ENCODE results near the gene NEMP2.

Gene NEMP2

DNA sequence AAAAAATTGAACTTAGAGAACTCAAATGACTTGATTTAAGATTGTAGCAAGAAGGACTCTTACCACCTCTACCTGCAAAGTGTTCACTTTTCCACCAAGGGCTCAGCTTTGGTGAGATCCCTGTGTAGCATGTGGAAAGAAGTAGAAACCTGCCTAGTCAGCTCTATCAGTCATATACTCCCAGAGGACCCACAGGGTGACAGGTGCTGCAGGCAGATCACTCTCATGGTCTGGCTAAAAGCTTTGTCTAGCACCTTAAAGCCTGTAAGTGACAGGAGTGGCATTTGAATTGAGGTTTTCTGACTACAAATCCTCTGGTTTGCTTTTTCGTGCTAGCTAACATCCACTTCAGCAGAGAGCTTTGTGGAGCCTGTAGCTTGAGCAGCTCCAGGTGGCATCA lies 18.7 kb upstream of the NEMP2 start:
- no peak for DNase-seq

- DNase-seq: peak; percentile 48
These were observed 17.4 kb upstream of the NEMP2 start for GRCh38 chr2:190551928-190552327.

GRCh38 chr2:190550137-190550536 lies 15.6 kb upstream of the NEMP2 start:
- DNase-seq: no peak

GRCh38 chr2:190547886-190548285 lies 13.4 kb upstream of the NEMP2 start:
- DNase-seq: no peak

DNA sequence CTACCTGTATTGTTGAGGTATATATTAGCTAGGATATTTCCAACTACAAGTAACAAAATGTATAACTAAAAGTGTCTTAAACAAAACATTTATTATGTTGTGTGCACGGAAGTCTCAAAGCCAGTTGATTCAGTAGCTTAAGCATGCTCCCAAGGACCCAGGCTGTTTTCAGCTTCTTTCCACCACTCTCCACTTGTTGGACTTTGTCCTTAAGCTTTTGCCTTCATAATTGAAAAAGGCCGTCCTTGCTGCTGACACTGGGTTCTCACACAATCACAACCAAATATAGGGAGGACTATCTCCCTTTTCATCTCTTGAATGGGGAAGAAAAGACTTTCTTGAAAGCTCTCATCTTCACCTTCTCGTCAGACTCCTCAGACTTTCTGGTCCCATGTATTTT lies 12.2 kb upstream of the NEMP2 start:
- DNase-seq: no peak

DNA sequence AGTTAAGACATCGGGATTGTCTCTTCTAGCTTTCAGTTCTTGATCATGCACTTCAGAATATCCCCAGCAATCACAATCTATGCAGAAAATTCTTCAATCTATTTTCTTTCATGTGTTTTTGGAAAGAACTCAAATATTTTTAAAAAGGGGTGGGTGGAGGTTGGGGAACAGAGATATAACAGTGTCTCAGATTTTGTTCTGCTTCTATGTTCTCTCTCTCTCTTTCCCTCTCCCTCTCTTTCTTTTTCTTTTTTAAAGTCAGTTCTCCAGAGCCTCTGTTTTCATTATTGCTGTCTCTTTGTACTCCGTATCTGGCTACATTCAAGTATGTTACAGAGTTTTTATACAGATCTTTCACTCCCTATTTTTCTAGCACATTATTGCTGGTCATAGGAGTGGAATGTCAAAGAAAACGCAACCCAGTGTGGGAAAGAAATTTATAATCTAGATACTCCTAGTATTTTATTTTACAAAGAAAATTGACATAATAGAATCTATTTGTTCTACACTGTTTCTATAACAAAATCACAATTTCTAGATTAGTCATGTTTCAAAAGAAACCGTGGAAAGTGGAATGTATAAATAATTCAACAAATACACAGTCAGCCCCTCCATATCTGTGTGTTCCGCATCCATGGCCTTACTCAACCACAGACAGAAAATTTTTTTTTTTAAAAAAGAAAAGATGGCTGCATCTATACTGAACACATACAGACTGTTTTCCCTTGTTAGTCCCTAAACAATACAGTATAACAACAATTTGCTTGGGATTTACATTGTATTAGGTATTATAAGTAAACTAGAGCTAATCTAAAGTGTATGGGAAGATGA lies 11.2 kb upstream of the NEMP2 start:
- DNase-seq: no peak

GRCh38 chr2:190545093-190545492 lies 10.6 kb upstream of the NEMP2 start:
- no peak for DNase-seq

DNA sequence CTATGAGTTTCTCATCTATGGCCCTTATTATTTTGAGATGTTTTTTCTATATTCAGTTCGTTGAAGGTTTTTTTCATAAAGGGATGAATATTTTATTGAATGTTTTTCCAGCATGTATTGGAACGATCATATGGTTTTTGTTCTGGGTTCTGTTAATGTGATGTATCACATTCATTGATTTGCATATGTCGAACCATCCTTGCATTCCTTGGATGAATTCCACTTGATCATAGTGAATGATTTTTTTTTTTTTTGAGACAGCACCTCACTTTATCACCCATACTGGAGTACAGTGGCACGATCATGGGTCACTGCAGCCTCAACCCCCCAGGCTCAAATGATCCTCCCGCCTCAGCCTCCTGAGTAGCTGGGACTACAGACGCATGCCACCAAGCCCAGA lies 5.5 kb upstream of the NEMP2 start:
- DNase-seq: no peak

GRCh38 chr2:190538201-190538600 lies 3.7 kb upstream of the NEMP2 start:
- no peak for DNase-seq

DNA sequence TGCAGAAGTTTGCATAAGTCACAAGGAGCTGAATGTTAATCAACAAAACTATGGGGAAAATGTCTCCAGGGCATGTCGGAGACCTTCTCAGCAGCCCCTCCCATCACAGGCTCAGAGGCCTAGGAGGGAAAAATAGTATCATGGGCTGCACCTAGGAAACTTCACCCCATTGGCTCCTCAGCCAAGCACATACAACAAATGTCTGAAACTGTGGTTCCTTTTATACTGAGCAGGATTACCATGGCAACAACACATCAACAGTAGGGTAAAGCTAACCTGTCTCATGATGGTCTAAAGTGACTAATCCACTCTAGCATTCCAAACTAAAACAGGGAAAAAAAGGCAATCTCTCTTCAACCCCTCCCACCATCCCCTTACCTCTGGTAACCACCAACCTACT lies 3.2 kb upstream of the NEMP2 start:
- DNase-seq: peak; percentile 41

DNA sequence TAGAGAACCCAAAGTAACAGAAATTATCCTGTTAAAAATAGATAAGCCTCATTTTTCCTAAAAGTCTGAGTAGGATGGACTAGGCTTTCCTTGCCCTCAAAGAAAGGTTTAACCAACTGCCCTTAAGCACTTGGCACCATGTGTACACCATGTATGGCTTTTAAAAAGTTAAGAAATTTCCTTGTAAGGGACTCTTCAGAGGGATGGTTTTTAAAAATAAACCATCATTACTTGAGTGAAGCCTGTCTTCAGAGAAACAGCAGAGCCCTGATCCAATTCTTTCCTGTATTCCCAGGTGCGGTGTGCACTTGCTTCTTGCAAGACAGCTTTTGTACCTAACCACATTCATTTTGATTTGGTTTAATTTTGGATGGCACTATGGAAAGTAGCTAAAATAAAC lies 1.1 kb upstream of the NEMP2 start:
- DNase-seq: no peak

- DNase-seq: no peak
These were observed 558 bp upstream of the NEMP2 start for GRCh38 chr2:190535121-190535439.

DNA sequence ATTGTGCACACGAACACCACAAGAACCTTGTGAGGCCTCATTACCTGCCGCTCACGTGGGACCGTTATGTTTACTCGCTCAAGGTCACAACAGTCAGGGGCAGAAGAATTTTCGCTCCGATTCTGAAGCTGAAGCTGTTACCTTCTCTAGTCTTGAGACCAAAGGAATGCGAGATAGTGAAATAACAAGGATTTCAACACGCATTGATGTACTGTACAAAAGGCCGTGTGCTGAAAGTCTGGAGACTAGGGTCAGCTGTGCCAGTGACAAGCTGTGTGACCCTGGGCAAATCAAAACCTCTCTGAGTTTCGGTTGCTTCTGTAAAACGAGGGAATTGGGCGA lies 583 bp downstream of the NEMP2 start:
- peak; percentile 75 for DNase-seq

GRCh38 chr2:190533175-190533967 lies 1.2 kb downstream of the NEMP2 start:
- DNase-seq: no peak

- DNase-seq: no peak
These were observed 1.9 kb downstream of the NEMP2 start for GRCh38 chr2:190532581-190532980.

DNA sequence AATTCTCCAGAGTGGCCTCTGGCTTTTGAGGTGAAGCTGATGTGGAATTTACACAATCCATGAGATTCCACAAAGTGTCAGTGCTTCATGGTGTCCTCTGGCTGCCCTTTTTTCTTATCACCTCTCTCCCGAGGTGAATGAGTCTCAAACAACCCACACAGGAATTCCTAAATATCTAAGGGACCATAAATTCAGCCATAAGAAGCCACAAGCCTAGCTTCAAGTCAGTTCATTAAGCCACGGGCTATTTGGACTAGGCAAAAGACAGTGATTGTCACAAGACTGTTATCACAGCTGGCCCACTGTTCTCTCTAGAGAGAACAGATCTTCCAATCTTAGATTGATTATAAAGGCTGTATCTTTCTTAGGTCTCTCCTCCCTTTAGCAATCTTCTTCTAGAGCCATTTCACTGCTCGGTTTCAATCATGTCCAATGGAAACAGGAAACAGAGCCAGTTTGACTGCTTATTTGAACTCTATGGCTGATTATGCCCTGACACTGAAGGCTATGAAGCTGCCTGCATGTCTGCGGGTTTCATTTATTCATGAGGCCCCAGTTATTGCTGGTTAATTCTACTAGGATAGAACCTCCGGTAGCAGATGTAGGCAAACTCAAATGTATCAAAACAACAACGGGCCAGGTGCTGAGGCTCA lies 4.1 kb downstream of the NEMP2 start:
- DNase-seq: no peak

- DNase-seq: no peak
These were observed 4.9 kb downstream of the NEMP2 start for GRCh38 chr2:190529486-190530247.

DNA sequence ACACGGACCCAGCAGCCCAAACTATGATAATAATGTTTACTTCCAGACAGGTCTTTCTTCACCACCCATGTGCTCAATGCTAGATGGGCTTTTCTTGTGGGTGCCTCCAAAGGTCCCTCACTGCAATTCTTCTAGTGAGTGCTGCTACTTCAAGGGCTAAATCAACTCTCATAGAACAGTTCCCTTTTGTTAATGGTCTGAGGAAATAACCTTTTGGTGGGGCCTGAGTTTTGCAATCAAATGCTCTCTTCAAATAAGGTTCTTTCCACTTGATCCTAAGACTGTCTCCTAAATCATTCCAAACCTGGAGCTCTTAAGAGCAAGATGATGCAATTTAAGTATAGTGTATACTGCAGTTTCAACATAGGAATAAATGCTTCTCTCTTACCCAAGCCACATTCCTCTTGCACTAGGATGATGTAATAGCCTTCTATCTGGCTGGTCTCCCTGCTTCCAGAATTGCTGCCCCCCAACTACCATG lies 6.0 kb downstream of the NEMP2 start:
- no peak for DNase-seq

GRCh38 chr2:190527918-190528317 lies 6.6 kb downstream of the NEMP2 start:
- no peak for DNase-seq

DNA sequence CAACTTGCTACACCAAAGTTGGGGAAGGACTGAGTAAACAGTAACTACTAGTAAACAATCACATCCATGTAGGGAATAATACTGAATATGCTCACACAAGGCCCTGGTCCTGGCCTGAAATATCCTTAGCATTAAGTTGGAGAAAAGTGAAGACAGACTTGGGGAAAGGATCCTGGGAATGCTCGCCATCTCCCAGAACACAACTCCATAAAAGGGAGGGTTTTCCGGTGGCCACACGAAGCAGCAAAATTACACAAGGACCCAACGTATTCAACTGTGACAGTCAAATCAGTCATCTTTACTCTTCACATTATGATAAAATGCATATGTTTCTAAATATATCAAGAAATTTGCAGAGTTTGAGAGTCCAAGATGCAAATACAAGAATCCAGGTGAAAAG lies 7.3 kb downstream of the NEMP2 start:
- DNase-seq: no peak

DNA sequence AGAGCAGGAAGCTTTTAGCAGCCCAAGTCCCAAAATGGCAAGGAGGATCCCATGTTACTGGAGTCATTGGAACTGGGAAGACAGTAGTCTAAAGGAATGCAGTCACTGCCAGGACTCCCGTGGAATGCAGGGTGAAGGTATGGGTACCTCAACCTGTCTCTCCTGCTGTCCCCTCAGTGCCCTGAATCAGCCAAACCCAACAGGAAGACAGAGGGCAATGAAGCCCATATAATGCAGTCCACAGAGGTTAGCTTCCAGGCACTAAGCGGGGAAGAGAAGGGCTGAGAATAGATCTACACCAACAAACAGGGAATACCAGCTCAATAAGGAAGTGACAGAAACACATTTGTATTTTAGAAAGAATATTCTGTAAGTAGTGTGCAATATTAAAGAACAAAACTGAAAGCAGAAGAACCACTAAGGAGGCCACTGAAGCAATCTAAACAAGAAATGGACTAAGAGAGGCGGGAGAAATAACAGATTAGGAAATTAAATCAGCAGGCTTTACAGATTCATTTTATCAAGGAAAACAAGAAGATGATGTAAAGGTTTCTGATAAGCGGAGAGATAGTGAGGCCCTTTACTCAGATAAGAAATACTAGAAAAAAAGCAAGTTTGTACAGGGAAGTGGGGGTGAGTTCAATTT lies 8.3 kb downstream of the NEMP2 start:
- DNase-seq: no peak

DNA sequence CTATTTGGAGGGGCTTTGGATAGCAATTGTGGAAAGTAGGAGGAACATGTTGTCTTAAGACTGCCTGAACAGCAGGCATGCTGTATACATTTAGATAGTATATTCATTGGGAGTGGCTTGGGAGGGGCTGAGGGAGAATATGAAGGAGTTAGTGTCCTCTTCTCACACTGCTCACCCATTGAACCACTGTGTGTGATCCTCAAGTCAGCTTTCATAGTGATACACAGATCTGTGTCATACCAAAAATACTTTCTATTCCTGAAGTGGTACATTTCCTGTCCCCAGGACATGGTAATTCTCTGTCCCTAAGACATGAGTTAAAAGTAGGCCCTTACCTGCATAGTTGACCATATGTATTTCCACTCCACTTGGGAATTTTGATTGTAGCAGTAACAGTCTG lies 9.6 kb downstream of the NEMP2 start:
- DNase-seq: no peak

All from CD4-positive, alpha-beta T cell treated with Interleukin-10 for 1 hour (primary cell).